OCI-LY1 (cell line): ENCODE results near the gene MAN1C1.

Experiments
- CTCF ChIP-seq: fragments of 200-600 bp; sonication (generic), shearing (Covaris generic); IDR thresholded peaks from 2 replicates; pipeline ENCODE4 v1.5.1; 2017; ENCODE audit warnings: mild to moderate bottlenecking, antibody characterized with exemption, low read length, moderate library complexity, mixed read lengths
- EZH2 ChIP-seq: fragments of 200-600 bp; sonication (generic), shearing (Covaris generic); IDR thresholded peaks from 2 replicates; pipeline ENCODE4 v1.8.0; 2017; ENCODE audit warnings: borderline replicate concordance, mixed run types, mild to moderate bottlenecking, antibody characterized with exemption, low read length, moderate library complexity, mixed read lengths

GRCh38 chr1:25817840-25818501 is 201.4 kb downstream of the MAN1C1 start:
- TF ChIP-seq CTCF = peak; percentile 16; the same call in 1 of the 2 replicates
- TF ChIP-seq EZH2 = no peak
